PFSK-1 (cell line): ENCODE data around the gene RAB44.

Experiments used
- FOXP2 ChIP-seq: optimal IDR thresholded peaks from 2 replicates; pipeline ENCODE3; 2011; ENCODE audit warnings: borderline replicate concordance, control low read depth, inconsistent platforms; ENCODE audit not compliant: insufficient read depth; ENCODE audit errors: extremely low read length, extremely low read depth
- POLR2AphosphoS5 ChIP-seq: IDR thresholded peaks from 2 replicates; pipeline ENCODE4 v1.6.1; 2012; ENCODE audit warnings: low read depth, mild to moderate bottlenecking, control low read depth, low read length, moderate library complexity
- SIN3A ChIP-seq: IDR thresholded peaks from 2 replicates; pipeline ENCODE4 v1.6.1; 2012; ENCODE audit warnings: mild to moderate bottlenecking, low read length, moderate library complexity, borderline replicate concordance; ENCODE audit not compliant: insufficient read depth
- TAF1 ChIP-seq: IDR thresholded peaks from 2 replicates; pipeline ENCODE4 v1.6.1; 2012; ENCODE audit warnings: low read length, control low read depth, borderline replicate concordance; ENCODE audit not compliant: insufficient read depth
- TF ChIP-seq, protein P1 (sequence below), 2 experiments: IDR thresholded peaks; 2 replicates each; pipeline versions ENCODE4 v1.6.1 to v1.8.0; 2011 to 2012; ENCODE audit warnings: low read depth in 2 of 2, low read length in 2 of 2, control low read depth in 1 of 2, inconsistent platforms in 1 of 2, mild to moderate bottlenecking in 1 of 2, moderate library complexity in 1 of 2; ENCODE audit not compliant: insufficient read depth in 1 of 2

RAB44 gene

DNA sequence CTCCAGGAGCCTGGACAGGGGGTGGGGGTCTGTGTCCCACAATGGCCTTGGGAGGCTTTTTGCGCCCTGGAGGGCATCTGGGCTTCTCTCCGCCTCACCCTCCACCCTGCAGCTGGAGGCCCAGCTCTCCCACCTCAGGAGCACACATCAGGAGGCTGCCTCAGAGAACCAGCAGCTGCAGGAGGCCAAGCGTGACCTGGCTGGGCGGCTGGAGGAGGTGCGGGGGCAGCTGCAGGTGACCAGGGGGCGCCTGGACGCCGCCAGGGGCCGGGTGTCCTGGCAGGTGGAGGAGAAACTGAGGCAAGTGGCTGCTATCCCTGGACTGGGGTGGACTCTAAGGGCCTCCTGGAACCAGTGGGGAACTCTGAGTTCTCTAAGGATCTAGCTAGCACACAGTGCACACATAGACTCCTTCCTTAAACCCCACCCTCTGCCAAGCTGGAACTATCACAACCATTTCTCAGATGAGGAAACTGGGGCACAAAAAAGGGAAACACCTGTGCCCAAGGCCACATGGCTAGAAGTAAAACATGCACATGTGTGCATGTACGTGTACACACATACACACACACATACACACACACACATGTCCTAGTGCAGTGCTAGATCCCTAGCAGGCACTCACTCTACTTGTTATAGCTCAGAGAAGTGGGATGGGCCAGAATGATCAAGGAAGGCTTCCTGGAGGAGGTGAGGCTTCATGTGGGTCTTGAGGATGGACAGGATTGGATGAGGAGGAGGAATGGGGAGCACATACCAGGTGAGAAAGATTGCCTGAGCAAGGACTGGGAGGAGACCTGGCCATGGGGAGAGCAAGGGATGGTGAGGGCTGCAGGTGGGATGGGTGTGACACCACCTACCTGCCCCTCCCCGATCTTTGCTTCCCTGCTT lies 22.9 kb downstream of the RAB44 start:
- TF ChIP-seq SIN3A (no peak), TAF1 (no peak), FOXP2 (no peak), POLR2AphosphoS5 (no peak)
- TF ChIP-seq, protein P1, sequence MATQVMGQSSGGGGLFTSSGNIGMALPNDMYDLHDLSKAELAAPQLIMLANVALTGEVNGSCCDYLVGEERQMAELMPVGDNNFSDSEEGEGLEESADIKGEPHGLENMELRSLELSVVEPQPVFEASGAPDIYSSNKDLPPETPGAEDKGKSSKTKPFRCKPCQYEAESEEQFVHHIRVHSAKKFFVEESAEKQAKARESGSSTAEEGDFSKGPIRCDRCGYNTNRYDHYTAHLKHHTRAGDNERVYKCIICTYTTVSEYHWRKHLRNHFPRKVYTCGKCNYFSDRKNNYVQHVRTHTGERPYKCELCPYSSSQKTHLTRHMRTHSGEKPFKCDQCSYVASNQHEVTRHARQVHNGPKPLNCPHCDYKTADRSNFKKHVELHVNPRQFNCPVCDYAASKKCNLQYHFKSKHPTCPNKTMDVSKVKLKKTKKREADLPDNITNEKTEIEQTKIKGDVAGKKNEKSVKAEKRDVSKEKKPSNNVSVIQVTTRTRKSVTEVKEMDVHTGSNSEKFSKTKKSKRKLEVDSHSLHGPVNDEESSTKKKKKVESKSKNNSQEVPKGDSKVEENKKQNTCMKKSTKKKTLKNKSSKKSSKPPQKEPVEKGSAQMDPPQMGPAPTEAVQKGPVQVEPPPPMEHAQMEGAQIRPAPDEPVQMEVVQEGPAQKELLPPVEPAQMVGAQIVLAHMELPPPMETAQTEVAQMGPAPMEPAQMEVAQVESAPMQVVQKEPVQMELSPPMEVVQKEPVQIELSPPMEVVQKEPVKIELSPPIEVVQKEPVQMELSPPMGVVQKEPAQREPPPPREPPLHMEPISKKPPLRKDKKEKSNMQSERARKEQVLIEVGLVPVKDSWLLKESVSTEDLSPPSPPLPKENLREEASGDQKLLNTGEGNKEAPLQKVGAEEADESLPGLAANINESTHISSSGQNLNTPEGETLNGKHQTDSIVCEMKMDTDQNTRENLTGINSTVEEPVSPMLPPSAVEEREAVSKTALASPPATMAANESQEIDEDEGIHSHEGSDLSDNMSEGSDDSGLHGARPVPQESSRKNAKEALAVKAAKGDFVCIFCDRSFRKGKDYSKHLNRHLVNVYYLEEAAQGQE (IDR thresholded peaks at IDR 0.05; ENCODE audit: insufficient read depth in 1 of 2, low read depth in 2 of 2, low read length in 2 of 2) = no peak

DNA sequence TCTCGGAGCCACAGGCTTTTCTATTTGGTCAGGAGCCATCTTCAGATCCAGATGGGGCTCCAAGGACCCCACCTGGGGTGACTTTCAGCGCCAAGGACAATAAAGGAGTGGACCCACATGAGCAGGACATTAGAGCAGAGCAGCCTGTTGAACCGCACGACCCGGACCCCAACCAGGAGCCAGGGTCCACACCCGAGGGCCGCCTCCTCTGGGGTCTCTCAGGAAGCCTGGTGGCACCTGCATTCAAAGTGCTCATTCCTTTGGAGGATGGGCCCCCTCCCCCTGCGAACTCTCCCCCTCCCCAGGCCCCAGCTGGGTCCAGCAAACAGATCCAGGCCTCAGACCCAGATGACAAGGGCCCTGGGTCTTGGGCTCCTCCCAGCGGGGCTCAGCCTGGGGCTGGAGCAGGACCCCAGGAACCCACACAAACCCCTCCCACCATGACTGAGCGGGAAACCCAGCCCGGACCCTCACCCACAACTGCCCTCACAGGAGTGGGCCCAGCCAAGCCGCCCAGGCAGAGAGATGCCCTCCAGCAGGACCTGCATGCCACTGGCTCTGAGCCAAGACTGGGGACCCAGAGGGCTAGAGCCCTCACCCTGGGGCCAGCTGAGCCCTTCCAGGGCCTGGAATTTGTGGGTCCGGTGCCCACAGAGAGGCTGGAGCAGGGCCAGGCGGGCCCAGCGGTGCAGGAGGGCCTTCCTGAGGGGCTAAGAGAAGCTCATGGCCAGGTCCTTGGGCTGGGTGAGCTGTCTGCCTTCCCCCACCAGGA lies 23.9 kb downstream of the RAB44 start:
- TF ChIP-seq POLR2AphosphoS5 (no peak), SIN3A (no peak)
- TF ChIP-seq, protein P1 (IDR thresholded peaks at IDR 0.05; ENCODE audit: insufficient read depth in 1 of 2, low read depth in 2 of 2, low read length in 2 of 2) = no peak

DNA sequence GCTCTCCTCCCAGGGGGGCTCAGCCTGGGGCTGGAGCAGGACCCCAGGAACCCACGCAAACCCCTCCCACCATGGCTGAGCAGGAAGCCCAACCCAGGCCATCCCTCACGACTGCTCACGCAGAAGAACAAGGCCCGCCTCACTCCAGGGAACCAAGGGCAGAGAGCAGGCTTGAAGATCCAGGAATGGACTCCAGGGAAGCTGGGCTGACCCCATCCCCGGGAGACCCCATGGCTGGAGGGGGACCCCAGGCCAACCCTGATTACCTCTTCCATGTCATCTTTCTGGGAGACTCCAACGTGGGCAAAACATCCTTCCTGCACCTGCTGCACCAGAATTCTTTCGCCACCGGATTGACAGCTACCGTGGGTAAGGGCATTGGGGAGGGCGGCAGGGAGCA lies 24.7 kb downstream of the RAB44 start:
- TF ChIP-seq FOXP2 = no peak
- no peak for TF ChIP-seq TAF1
- no peak for TF ChIP-seq POLR2AphosphoS5

DNA sequence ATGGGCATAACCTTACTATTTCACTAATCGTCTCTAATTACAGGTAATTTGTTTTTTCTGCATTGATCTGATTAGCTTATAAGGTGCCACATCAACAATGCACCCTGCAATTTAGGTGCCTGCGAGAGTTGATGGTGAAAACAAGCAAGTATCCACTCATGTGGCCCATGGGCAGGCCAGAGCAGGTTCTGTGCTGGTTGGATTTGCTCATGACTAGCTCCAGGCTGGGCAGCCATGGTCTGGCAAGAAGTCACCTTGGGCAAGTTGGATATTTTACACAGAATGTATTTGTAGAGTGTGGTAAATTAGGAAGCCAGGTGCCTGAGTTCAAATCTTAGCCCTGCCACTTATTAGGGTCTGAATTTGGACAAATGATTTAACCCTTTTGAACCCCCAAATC lies 25.3 kb downstream of the RAB44 start:
- no peak for TF ChIP-seq FOXP2
- TF ChIP-seq TAF1 = no peak
- TF ChIP-seq, protein P1 (IDR thresholded peaks at IDR 0.05; ENCODE audit: insufficient read depth in 1 of 2, low read depth in 2 of 2, low read length in 2 of 2) = no peak
- TF ChIP-seq POLR2AphosphoS5 = no peak
- no peak for TF ChIP-seq SIN3A

DNA sequence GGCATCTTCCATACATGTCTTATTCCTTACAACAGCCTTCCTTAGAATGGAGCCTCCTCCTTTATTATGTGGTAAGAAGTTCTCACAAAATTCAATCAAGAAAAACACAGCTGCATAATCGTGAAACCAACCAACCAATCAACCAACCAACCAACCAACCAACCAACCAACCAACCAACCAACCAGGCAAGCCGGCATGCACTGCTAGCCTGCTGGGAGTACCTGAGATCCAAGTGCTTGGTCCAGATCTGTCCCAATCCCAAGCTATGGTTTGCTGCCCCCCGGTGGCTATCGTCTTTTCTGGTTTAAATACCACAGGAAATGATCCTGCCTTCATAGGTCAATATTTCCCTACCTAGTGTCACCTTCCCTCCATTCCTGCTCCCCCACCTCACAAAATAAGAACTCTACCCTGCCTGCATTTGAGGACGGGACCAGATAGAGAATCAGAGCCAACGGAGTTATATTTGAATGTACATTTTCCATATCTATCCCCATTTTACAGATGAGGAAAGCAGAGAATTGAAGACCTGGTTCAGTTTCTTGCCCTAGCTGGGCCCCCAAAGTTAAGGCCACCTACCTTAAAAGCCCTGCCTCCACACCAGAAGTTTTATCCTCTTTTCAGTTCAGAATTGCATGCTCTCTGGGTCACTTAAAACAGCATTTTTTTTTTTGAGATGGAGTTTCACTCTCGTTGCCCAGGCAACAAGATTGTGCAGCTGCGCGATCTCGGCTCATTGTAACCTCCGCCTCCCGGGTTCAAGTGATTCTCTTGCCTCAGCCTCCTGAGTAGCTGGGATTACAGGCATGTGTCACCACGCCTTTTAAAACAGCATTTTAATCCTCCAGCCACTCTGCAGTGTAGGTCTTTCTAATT lies 27.1 kb downstream of the RAB44 start:
- TF ChIP-seq, protein P1 (IDR thresholded peaks at IDR 0.05; ENCODE audit: insufficient read depth in 1 of 2, low read depth in 2 of 2, low read length in 2 of 2) = no peak
- TF ChIP-seq POLR2AphosphoS5 (no peak), SIN3A (no peak), TAF1 (no peak), FOXP2 (no peak)
